GM12801 (cell line): ENCODE data around the gene HS1BP3.

ENCODE experiments used
- CTCF ChIP-seq: IDR thresholded peaks from one replicate; pipeline ENCODE4 v1.5.1; 2011; ENCODE audit warnings: control low read depth; ENCODE audit not compliant: insufficient read length; ENCODE audit errors: extremely low read depth

Gene HS1BP3

GRCh38 chr2:20689428-20690264 is 38.7 kb upstream of the HS1BP3 start:
- TF ChIP-seq CTCF = no peak

- TF ChIP-seq CTCF = no peak
These were observed 36.4 kb upstream of the HS1BP3 start for GRCh38 chr2:20687260-20687832.

GRCh38 chr2:20684581-20685063 is 33.7 kb upstream of the HS1BP3 start:
- TF ChIP-seq CTCF = no peak

- TF ChIP-seq CTCF = no peak
These were observed 31.4 kb upstream of the HS1BP3 start for GRCh38 chr2:20682167-20682920.

- no peak for TF ChIP-seq CTCF
These were observed 30.0 kb upstream of the HS1BP3 start for GRCh38 chr2:20680744-20681375.

- TF ChIP-seq CTCF = no peak
These were observed 27.9 kb upstream of the HS1BP3 start for GRCh38 chr2:20678780-20679179.

GRCh38 chr2:20678086-20678395 is 27.1 kb upstream of the HS1BP3 start:
- TF ChIP-seq CTCF = no peak
